HCT116 (cell line): ENCODE measurements around the gene CMIP.
"Not testable (repeated sequence)": the region's sequence is repeated elsewhere in the genome, so short reads cannot be mapped to it uniquely, and the experiment has no call there.

Source experiments
- CTCF ChIP-seq, 3 experiments: fragments of 200-600 bp in 1 of 3; sonication (generic) in 1 of 3; IDR thresholded peaks in 2 of 3; conservative IDR thresholded peaks in 1 of 3; 2 replicates each; pipeline ENCODE4 v1.5.1; 2012 to 2017; ENCODE audit warnings: low read depth in 2 of 3, low read length in 2 of 3, antibody characterized with exemption in 1 of 3, borderline replicate concordance in 1 of 3, control low read depth in 1 of 3, mild to moderate bottlenecking in 1 of 3, mixed read lengths in 1 of 3, mixed run types in 1 of 3, moderate library complexity in 1 of 3; ENCODE audit not compliant: insufficient read depth in 1 of 3
- EZH2 ChIP-seq: fragments of 200-600 bp; sonication (generic); IDR thresholded peaks from 2 replicates; pipeline ENCODE4 v1.6.1; 2017; ENCODE audit warnings: antibody characterized with exemption, mixed run types
- EZH2phosphoT487 ChIP-seq: fragments of 200-600 bp; IDR thresholded peaks from 2 replicates; pipeline ENCODE4 v1.6.1; 2018; ENCODE audit warnings: antibody characterized with exemption, borderline replicate concordance
- JUND ChIP-seq: IDR thresholded peaks from 2 replicates; pipeline ENCODE4 v1.6.1; 2012
- POLR2A ChIP-seq: IDR thresholded peaks from 2 replicates; pipeline ENCODE4 v1.7.0; 2011; ENCODE audit warnings: borderline replicate concordance; ENCODE audit not compliant: insufficient read depth, insufficient read length; ENCODE audit errors: extremely low read depth
- POLR2AphosphoS5 ChIP-seq: IDR thresholded peaks from 2 replicates; pipeline ENCODE4 v1.6.1; 2011; ENCODE audit warnings: mild to moderate bottlenecking, low read depth, low read length, moderate library complexity
- SIN3A ChIP-seq: IDR thresholded peaks from 2 replicates; pipeline ENCODE4 v1.6.1; 2012; ENCODE audit warnings: low read depth
- SP1 ChIP-seq: IDR thresholded peaks from 2 replicates; pipeline ENCODE4 v1.6.1; 2012; ENCODE audit warnings: low read depth
- SRF ChIP-seq: IDR thresholded peaks from 2 replicates; pipeline ENCODE4 v1.6.1; 2012; ENCODE audit warnings: low read depth
- TCF7L2 ChIP-seq: IDR thresholded peaks from 2 replicates; pipeline ENCODE4 v1.7.0; 2011; ENCODE audit warnings: borderline replicate concordance, inconsistent platforms; ENCODE audit not compliant: insufficient read depth, insufficient read length; ENCODE audit errors: extremely low read depth
- YY1 ChIP-seq: IDR thresholded peaks from 2 replicates; pipeline ENCODE4 v1.6.1; 2011; ENCODE audit warnings: low read length, low read depth, moderate library complexity, mild to moderate bottlenecking; ENCODE audit not compliant: insufficient replicate concordance; ENCODE audit errors: extremely low read depth
- TF ChIP-seq, protein P1 (sequence below): IDR thresholded peaks from 2 replicates; pipeline ENCODE4 v1.6.1; 2012; ENCODE audit warnings: low read depth
- TF ChIP-seq, protein P2 (sequence below): IDR thresholded peaks from 2 replicates; pipeline ENCODE4 v1.6.1; 2011; ENCODE audit warnings: mild to moderate bottlenecking, low read length, moderate library complexity; ENCODE audit not compliant: insufficient replicate concordance; ENCODE audit errors: extremely low read depth
- TF ChIP-seq, protein P3 (sequence below): IDR thresholded peaks from 2 replicates; pipeline ENCODE4 v1.6.1; 2012

DNA sequence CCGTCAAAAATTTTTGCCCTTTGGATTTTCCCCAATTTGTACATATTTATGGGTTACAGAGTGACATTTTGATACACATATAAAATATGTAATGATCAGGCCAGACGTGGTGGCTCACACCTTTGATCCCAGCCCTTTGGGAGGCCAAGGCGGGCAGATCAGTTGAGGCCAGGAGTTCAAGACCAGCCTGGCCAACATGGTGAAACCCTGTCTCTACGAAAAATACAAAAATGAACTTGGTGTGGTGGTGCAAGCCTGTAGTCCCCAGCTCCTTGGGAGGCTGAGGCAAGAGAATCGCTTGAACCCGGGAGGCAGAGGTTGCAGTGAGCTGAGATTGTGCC lies 296.8 kb downstream of the CMIP start:
- TF ChIP-seq, protein P1, sequence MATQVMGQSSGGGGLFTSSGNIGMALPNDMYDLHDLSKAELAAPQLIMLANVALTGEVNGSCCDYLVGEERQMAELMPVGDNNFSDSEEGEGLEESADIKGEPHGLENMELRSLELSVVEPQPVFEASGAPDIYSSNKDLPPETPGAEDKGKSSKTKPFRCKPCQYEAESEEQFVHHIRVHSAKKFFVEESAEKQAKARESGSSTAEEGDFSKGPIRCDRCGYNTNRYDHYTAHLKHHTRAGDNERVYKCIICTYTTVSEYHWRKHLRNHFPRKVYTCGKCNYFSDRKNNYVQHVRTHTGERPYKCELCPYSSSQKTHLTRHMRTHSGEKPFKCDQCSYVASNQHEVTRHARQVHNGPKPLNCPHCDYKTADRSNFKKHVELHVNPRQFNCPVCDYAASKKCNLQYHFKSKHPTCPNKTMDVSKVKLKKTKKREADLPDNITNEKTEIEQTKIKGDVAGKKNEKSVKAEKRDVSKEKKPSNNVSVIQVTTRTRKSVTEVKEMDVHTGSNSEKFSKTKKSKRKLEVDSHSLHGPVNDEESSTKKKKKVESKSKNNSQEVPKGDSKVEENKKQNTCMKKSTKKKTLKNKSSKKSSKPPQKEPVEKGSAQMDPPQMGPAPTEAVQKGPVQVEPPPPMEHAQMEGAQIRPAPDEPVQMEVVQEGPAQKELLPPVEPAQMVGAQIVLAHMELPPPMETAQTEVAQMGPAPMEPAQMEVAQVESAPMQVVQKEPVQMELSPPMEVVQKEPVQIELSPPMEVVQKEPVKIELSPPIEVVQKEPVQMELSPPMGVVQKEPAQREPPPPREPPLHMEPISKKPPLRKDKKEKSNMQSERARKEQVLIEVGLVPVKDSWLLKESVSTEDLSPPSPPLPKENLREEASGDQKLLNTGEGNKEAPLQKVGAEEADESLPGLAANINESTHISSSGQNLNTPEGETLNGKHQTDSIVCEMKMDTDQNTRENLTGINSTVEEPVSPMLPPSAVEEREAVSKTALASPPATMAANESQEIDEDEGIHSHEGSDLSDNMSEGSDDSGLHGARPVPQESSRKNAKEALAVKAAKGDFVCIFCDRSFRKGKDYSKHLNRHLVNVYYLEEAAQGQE: not testable (repeated sequence)
- not testable (repeated sequence) for TF ChIP-seq YY1; POLR2A; TCF7L2; CTCF (IDR thresholded peaks at IDR 0.05 in 2 of 3, conservative IDR thresholded peaks at IDR 0.05 in 1 of 3; ENCODE audit: borderline replicate concordance in 1 of 3, insufficient read depth in 1 of 3, low read depth in 2 of 3, low read length in 2 of 3); EZH2phosphoT487; SRF; JUND; SP1; POLR2AphosphoS5; EZH2; SIN3A
- TF ChIP-seq, protein P2, sequence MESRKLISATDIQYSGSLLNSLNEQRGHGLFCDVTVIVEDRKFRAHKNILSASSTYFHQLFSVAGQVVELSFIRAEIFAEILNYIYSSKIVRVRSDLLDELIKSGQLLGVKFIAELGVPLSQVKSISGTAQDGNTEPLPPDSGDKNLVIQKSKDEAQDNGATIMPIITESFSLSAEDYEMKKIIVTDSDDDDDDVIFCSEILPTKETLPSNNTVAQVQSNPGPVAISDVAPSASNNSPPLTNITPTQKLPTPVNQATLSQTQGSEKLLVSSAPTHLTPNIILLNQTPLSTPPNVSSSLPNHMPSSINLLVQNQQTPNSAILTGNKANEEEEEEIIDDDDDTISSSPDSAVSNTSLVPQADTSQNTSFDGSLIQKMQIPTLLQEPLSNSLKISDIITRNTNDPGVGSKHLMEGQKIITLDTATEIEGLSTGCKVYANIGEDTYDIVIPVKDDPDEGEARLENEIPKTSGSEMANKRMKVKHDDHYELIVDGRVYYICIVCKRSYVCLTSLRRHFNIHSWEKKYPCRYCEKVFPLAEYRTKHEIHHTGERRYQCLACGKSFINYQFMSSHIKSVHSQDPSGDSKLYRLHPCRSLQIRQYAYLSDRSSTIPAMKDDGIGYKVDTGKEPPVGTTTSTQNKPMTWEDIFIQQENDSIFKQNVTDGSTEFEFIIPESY: not testable (repeated sequence)
- TF ChIP-seq, protein P3, sequence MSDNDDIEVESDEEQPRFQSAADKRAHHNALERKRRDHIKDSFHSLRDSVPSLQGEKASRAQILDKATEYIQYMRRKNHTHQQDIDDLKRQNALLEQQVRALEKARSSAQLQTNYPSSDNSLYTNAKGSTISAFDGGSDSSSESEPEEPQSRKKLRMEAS: not testable (repeated sequence)
